Posterior vena cava (tissue), 2 donors: ENCODE measurements around the gene TMEM163. TPM values are rescaled to one million over a fixed set of nuclear protein-coding genes. Genes with fewer than 3 reads are reported as not detected.

Experiments used
- DNase-seq: peaks from one replicate; pipeline ENCODE4 v3.0.0-alpha.2; 2020; ENCODE audit warnings: low spot score
- intact Hi-C, 2 donors: fragments of 100-400 bp; cut with DNase I; formaldehyde crosslinking; loops; one replicate each; pipeline versions ENCODE4 v1.14.1 to v1.14.2; 2022 to 2023
- total RNA-seq, 2 donors: library from RNA; stranded (reverse); fragmentation: NEBNext Ultra II Directional; extraction: Animal tissue kit (Norgen Biotek cat#: 25700); gene quantifications; one replicate each; pipeline ENCODE4 v1.2.1, GENCODE V29; 2021
- donor health status: DM: yes; HTN: yes; CAD: no.
- donor health status: DM: yes; HTN: yes; CAD: no.

TMEM163 gene
- total RNA-seq, 2 donors from 2014 or later: 0.19 to 0.24 TPM

GRCh38 chr2:134703426-134703825 lies 15.4 kb downstream of the TMEM163 start:
- no peak for DNase-seq
- intact Hi-C loops: no loop called here

GRCh38 chr2:134700730-134701129 lies 18.1 kb downstream of the TMEM163 start:
- DNase-seq: no peak
- intact Hi-C loops: no loop called here

- intact Hi-C loops: no loop called here
- DNase-seq: no peak
These were observed 24.4 kb downstream of the TMEM163 start for GRCh38 chr2:134694411-134694810.

- intact Hi-C loops: no loop called here
- no peak for DNase-seq
These were observed 25.2 kb downstream of the TMEM163 start for GRCh38 chr2:134693359-134694330.

- DNase-seq: no peak
- intact Hi-C loops: no loop called here
These were observed 26.3 kb downstream of the TMEM163 start for GRCh38 chr2:134692499-134692898.

- intact Hi-C loops: no loop called here
- no peak for DNase-seq
These were observed 28.1 kb downstream of the TMEM163 start for GRCh38 chr2:134690629-134691215.

GRCh38 chr2:134689315-134689714 lies 29.5 kb downstream of the TMEM163 start:
- no peak for DNase-seq
- intact Hi-C loops: no loop called here

- no peak for DNase-seq
- intact Hi-C loops: no loop called here
These were observed 32.8 kb downstream of the TMEM163 start for GRCh38 chr2:134685967-134686366.

- intact Hi-C loops: no loop called here
- no peak for DNase-seq
These were observed 35.2 kb downstream of the TMEM163 start for GRCh38 chr2:134683561-134684112.

GRCh38 chr2:134682726-134683125 lies 36.1 kb downstream of the TMEM163 start:
- intact Hi-C loops: no loop called here
- no peak for DNase-seq

- no peak for DNase-seq
- intact Hi-C loops: no loop called here
These were observed 37.6 kb downstream of the TMEM163 start for GRCh38 chr2:134681201-134681600.

GRCh38 chr2:134679745-134680144 lies 39.1 kb downstream of the TMEM163 start:
- intact Hi-C loops: no loop called here

GRCh38 chr2:134679294-134679693 lies 39.5 kb downstream of the TMEM163 start:
- DNase-seq: no peak
- intact Hi-C loops: no loop called here

More at GRCh38 chr2:134679745-134680144, 39.1 kb downstream of the TMEM163 start:
- DNase-seq: no peak

- intact Hi-C loops: no loop called here
- no peak for DNase-seq
These were observed 40.7 kb downstream of the TMEM163 start for GRCh38 chr2:134677856-134678756.

GRCh38 chr2:134676960-134677359 lies 41.8 kb downstream of the TMEM163 start:
- intact Hi-C loops: no loop called here
- no peak for DNase-seq

- DNase-seq: no peak
- intact Hi-C loops: no loop called here
These were observed 43.5 kb downstream of the TMEM163 start for GRCh38 chr2:134675314-134675713.

GRCh38 chr2:134674687-134675086 lies 44.1 kb downstream of the TMEM163 start:
- no peak for DNase-seq
- intact Hi-C loops: no loop called here

GRCh38 chr2:134671513-134671912 lies 47.3 kb downstream of the TMEM163 start:
- intact Hi-C loops: no loop called here
- DNase-seq: no peak

- intact Hi-C loops: no loop called here
- DNase-seq: no peak
These were observed 47.8 kb downstream of the TMEM163 start for GRCh38 chr2:134670955-134671354.
